Osteoblast (primary cell): ENCODE measurements around the gene DEK. TPM values are rescaled to one million over a fixed set of nuclear protein-coding genes. Genes with fewer than 3 reads are reported as not detected.

ENCODE experiments used
- DNase-seq: peaks from one replicate; pipeline ENCODE4 v3.0.0; 2011; ENCODE audit warnings: low spot score, mixed read lengths; ENCODE audit not compliant: insufficient read length; ENCODE audit errors: missing footprints
- H2AFZ ChIP-seq: 2 replicates; pipeline ENCODE4 v1.6.0; 2011; ENCODE audit warnings: mild to moderate bottlenecking, low read length
- H3K27ac ChIP-seq: 2 replicates; pipeline ENCODE4 v1.5.1; 2011; ENCODE audit warnings: mild to moderate bottlenecking, low read depth, low read length, moderate library complexity
- H3K27me3 ChIP-seq: 2 replicates; pipeline ENCODE4 v1.6.0; 2012; ENCODE audit warnings: mild to moderate bottlenecking, control low read depth, inconsistent platforms, low read length, moderate library complexity; ENCODE audit not compliant: insufficient read depth
- H3K36me3 ChIP-seq: 2 replicates; pipeline ENCODE4 v1.5.1; 2011; ENCODE audit warnings: mild to moderate bottlenecking, low read length, control low read depth, moderate library complexity; ENCODE audit not compliant: insufficient read depth
- H3K4me1 ChIP-seq: 2 replicates; pipeline ENCODE4 v1.5.1; 2011; ENCODE audit warnings: mild to moderate bottlenecking, low read length, control low read depth, moderate library complexity; ENCODE audit not compliant: insufficient read depth
- H3K4me2 ChIP-seq: 2 replicates; pipeline ENCODE4 v1.6.0; 2011; ENCODE audit warnings: mild to moderate bottlenecking, low read length; ENCODE audit not compliant: insufficient read depth
- H3K4me3 ChIP-seq: fragments of 200-600 bp; sonication (generic); 3 replicates; pipeline ENCODE4 v1.5.1; 2012; ENCODE audit warnings: mild to moderate bottlenecking, low read length, inconsistent platforms; ENCODE audit not compliant: insufficient read depth
- H3K79me2 ChIP-seq: 2 replicates; pipeline ENCODE4 v1.6.0; 2012; ENCODE audit warnings: mild to moderate bottlenecking, low read length, control low read depth, inconsistent platforms; ENCODE audit not compliant: insufficient read depth
- H3K9me3 ChIP-seq: 2 replicates; pipeline ENCODE4 v1.5.1; 2011; ENCODE audit warnings: low read depth, low read length, control low read depth
- H4K20me1 ChIP-seq: 2 replicates; pipeline ENCODE4 v1.6.0; 2012; ENCODE audit warnings: mild to moderate bottlenecking, low read length, control low read depth; ENCODE audit not compliant: insufficient read depth
- CTCF ChIP-seq: IDR thresholded peaks from 2 replicates; pipeline ENCODE4 v1.5.1; 2011; ENCODE audit warnings: mild to moderate bottlenecking, low read depth, low read length, moderate library complexity; ENCODE audit errors: extremely low read depth
- total RNA-seq: library from RNA; depleted of rRNA; stranded (reverse); fragments of >200 nt; gene quantifications from 2 replicates; pipeline ENCODE4 v1.2.3, GENCODE V29; 2012

Gene DEK
- total RNA-seq, 1 donor, result 102 TPM

- Histone ChIP-seq H3K36me3 (peaks cover 29% of the 10 kb centered on the region), H3K4me3 (no peak overlapping the region), H3K27me3 (no peaks in the 10 kb centered on the region), H4K20me1 (peaks cover 7% of the 10 kb centered on the region), H3K9me3 (no peaks in the 10 kb centered on the region), H3K4me2 (peak overlapping the region; percentile 92), H3K79me2 (peaks cover 90% of the 10 kb centered on the region), H2AFZ (no peak overlapping the region), H3K4me1 (peaks cover 33% of the 10 kb centered on the region), H3K27ac (peak overlapping the region; percentile 32)
- no peak for DNase-seq
- no peak for TF ChIP-seq CTCF
Observed at GRCh38 chr6:18259675-18260447, 4.5 kb downstream of the DEK start.

GRCh38 chr6:18254793-18255192, 9.5 kb downstream of the DEK start:
- Histone ChIP-seq H3K4me3 (no peak overlapping the region), H3K27me3 (no peaks in the 10 kb centered on the region), H3K36me3 (peaks cover 65% of the 10 kb centered on the region), H2AFZ (no peak overlapping the region), H4K20me1 (no peaks in the 10 kb centered on the region), H3K79me2 (peaks cover 93% of the 10 kb centered on the region), H3K4me2 (no peak overlapping the region), H3K27ac (no peak overlapping the region), H3K9me3 (no peaks in the 10 kb centered on the region), H3K4me1 (peaks cover 3% of the 10 kb centered on the region)
- no peak for TF ChIP-seq CTCF
- DNase-seq, result no peak

GRCh38 chr6:18253635-18254034, 10.7 kb downstream of the DEK start:
- Histone ChIP-seq H3K27ac (no peak overlapping the region), H3K79me2 (peaks cover 93% of the 10 kb centered on the region), H3K4me3 (no peak overlapping the region), H3K4me2 (no peak overlapping the region), H3K27me3 (no peaks in the 10 kb centered on the region), H4K20me1 (no peaks in the 10 kb centered on the region), H3K4me1 (no peaks in the 10 kb centered on the region), H3K36me3 (peaks cover 76% of the 10 kb centered on the region), H3K9me3 (no peaks in the 10 kb centered on the region), H2AFZ (no peak overlapping the region)
- no peak for TF ChIP-seq CTCF
- DNase-seq, result no peak

GRCh38 chr6:18249271-18249670, 15.1 kb downstream of the DEK start:
- peaks cover 61% of the 10 kb centered on the region for H3K36me3 ChIP-seq
- DNase-seq, result no peak

More at GRCh38 chr6:18249271-18249670, 15.1 kb downstream of the DEK start:
- no peaks in the 10 kb centered on the region for H4K20me1 ChIP-seq
- H3K27ac ChIP-seq, result no peak overlapping the region
- H3K4me1 ChIP-seq, result no peaks in the 10 kb centered on the region
- peaks cover 73% of the 10 kb centered on the region for H3K79me2 ChIP-seq
- H3K4me2 ChIP-seq, result no peak overlapping the region
- H3K4me3 ChIP-seq, result no peak overlapping the region
- H2AFZ ChIP-seq, result no peak overlapping the region
- TF ChIP-seq CTCF, result no peak
- H3K27me3 ChIP-seq, result no peaks in the 10 kb centered on the region
- H3K9me3 ChIP-seq, result no peaks in the 10 kb centered on the region
